Medulla oblongata (tissue), 1 donor: Measurements from ENCODE around the gene MED23.

Source experiments
- DNase-seq: peaks from one replicate; pipeline ENCODE4 v3.0.0-alpha.2; 2015; ENCODE audit errors: extremely low spot score

Gene MED23

GRCh38 chr6:131640100-131640499, 12.1 kb upstream of the MED23 start:
- DNase-seq: no peak

- no peak for DNase-seq
Observed at GRCh38 chr6:131638013-131638412, 10.0 kb upstream of the MED23 start.

- DNase-seq: no peak
Observed at GRCh38 chr6:131636880-131637792, 9.1 kb upstream of the MED23 start, which contains the start of gene ENPP3. ENPP3 (plus strand) TSS chr6:131637302; CDS start chr6:131637385, 83 bp downstream.

GRCh38 chr6:131635384-131636340, 7.6 kb upstream of the MED23 start:
- no peak for DNase-seq

- no peak for DNase-seq
Observed at GRCh38 chr6:131631625-131632289, 3.7 kb upstream of the MED23 start.

- DNase-seq: peak; percentile 20
Observed at GRCh38 chr6:131629651-131630050, 1.6 kb upstream of the MED23 start.

DNA sequence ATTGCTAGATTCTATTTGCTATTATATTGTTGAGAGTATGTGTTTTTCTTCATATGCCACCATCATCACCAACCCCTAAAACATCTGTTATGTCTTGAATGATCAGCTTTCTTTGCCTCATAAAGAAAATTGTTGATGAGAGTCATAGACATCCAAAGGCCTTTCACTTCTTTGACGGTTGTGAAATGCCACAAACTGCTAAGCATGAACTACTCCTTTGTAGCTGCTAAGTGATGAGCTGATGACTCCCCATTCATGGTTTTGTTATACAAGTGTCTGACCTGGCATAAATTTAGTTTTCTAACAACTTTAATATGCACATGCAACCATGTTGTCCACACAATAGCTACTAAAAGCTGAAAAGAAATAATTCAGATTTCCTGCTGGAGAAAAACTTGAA, 684 bp upstream of the MED23 start:
- DNase-seq: peak; percentile 13

- no peak for DNase-seq
Observed at GRCh38 chr6:131615275-131615674, 12.8 kb downstream of the MED23 start.

GRCh38 chr6:131613296-131613925, 14.6 kb downstream of the MED23 start:
- DNase-seq: no peak

DNA sequence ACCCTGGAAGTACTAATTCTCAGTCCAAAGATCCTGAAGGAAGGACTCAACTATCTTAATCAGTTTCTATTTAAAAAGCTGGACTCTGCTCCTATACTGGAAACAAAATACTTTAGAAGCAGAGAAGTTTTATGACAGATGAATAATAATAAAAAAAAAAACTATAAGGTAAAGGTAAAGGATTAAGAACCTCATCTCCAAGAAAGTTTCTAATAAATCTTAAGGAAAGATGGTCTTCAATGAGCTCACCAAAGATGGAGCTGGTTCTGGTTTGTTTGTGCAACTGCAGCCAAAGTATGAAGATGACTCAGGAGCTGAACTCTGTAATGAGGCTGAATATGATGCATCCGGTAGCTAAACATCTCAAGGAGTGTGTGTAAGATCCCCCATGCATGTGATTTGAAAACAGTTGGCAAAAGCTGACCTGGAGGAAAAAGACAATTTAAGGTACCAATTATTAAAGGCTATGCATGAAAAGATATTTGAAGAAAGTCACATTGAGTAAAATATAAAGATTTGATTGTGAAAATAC, 25.2 kb downstream of the MED23 start:
- no peak for DNase-seq

DNA sequence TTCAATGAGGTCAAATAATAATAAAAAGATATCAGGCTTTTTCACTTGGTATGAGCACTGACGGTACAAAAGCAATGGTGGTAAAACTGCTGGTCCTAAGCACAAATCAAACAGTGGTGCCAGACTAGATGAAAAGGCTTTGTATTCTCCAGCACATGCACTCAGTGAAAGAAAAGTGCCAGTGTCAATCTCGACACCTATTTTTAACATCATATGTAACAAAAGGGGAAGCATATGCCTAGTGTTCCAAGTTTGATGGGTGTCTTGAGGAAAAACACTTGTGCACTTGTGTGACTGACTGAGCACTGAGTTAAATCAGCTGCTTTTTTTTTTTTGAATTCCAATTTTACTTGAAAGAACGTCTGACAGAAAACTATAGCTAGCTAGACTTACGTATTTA, 27.3 kb downstream of the MED23 start:
- peak; percentile 47 for DNase-seq

- no peak for DNase-seq
Observed at GRCh38 chr6:131597446-131597845, 30.6 kb downstream of the MED23 start.

DNA sequence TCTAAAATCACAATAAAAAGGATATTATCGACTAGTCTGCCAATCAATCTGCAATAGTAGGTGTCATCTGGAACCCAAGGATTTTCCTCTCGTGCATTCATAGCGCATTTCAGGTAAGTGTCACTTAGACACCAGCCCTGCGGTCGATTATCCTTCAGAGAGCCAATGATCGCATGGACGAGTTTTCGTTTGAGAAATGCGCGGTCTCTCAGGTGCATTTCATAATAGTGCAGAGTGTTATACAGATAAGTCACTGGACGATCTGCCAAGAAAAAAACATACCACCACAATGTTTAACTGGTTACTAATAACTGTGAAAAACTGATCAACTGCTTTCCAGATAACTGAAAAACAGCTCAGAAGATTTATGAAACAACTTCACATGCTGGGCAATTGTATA, 34.0 kb downstream of the MED23 start:
- no peak for DNase-seq

DNA sequence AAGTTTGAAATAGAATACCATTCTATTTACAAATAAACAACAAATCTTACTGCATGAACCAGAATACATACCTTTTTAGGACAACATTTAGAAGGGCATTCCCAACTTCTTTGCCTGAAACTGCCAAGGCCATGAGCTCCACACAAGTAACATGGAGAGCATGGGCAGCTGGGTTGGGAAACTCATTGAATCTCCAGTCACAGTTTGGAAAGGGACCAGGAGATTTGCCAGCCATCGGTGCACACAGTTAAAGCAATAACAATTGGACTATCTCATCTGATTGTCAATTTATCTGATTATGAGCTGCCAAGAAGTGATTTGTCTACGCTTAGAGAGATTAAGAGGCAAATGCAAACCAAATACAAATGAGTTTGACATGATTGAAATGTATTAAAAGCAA, 35.1 kb downstream of the MED23 start:
- DNase-seq: no peak

GRCh38 chr6:131588643-131589042, 39.4 kb downstream of the MED23 start:
- DNase-seq: no peak

- no peak for DNase-seq
Observed at GRCh38 chr6:131587909-131588308, 40.1 kb downstream of the MED23 start.

DNA sequence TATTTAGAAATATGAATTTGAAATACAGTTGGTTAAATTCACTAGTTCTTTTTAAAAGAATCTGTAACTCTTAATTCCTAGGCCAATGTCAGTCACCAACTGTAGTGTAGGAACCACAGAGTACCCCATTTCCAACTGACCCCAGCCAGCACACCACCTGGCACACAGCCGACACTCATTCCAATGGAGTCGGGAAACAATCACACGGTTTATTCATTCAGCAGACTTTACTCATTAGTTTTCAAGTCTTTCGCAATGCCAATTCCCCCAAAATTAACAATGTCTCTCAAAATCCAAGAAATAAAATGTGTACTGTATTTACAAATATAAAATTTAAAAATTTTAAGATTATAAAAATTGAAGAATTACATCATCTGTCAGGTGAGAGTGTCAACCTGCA, 41.5 kb downstream of the MED23 start:
- no peak for DNase-seq

- DNase-seq: no peak
Observed at GRCh38 chr6:131581523-131581922, 46.5 kb downstream of the MED23 start.

DNA sequence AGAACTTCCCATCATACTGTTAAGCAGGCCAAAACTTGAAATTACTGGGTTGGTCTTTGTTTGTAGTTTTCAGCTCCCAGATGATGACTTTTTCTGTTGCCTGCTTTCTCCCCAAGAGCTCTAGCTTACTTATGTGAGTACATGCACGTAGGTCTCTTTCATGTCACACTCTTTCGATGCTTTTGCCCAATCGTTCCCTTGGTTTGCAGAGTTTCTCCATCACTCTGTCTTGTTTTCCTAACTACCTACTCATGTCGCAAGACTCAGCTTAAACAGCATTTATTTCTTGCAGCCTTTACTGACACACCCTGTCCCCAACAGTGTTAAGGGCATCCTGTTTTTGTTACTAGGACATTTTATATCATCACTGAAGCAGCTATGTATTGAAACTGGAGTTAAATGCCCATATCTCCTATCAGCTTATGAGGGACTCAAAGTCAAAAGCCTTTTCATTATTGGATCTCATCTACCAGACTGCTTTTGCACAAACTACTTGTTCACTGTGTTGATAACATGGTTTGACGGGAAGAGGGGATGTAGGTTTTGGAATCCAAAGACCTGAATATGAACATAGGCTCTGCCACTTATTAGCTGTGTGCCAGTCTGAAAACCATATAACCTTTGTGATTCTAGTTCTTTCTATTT, 52.1 kb downstream of the MED23 start:
- DNase-seq: no peak

DNA sequence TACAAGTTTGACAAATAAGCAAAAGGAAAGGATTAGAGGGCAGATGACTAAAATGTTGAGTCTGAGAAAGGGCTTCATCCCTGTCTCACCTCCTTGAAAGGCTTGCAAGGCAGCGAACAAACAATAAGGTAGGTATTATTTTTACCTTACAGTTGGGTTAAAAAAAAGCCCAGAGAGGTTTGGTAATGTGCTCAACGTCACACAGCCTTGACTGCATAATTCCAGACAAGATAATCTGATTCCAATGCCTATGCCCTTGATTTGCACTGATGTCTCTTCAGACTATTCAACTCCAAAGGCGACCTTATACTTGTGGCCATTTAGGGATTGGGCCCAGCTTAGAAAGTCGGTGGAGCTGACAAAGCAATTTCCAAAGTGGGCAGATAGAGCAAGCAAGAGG, 53.4 kb downstream of the MED23 start:
- no peak for DNase-seq

- peak; percentile 17 for DNase-seq
Observed at GRCh38 chr6:131574133-131574532, 53.9 kb downstream of the MED23 start.
